Lower lobe of right lung (tissue), 2 donors: ENCODE data around the gene UCN2. TPM values are rescaled to one million over a fixed set of nuclear protein-coding genes. Genes with fewer than 3 reads are reported as not detected.

Source experiments
- ATAC-seq, 2 donors: fragments of 200-7000 bp; cut with Tn5 transposase; one replicate each; pipeline ENCODE4 v1.9.1; 2020 to 2022; ENCODE audit warnings: mild to moderate bottlenecking in 2 of 2, moderate library complexity in 2 of 2
- DNase-seq: peaks from one replicate; pipeline ENCODE4 v3.0.0-alpha.2; 2020
- H3K27ac ChIP-seq: fragments of 200-600 bp; one replicate; pipeline ENCODE4 v1.8.0; 2022
- H3K27me3 ChIP-seq: fragments of 200-600 bp; one replicate; pipeline ENCODE4 v1.8.0; 2022; ENCODE audit warnings: low read depth
- H3K36me3 ChIP-seq: fragments of 200-600 bp; one replicate; pipeline ENCODE4 v1.8.0; 2022; ENCODE audit warnings: mild to moderate bottlenecking
- H3K4me1 ChIP-seq: fragments of 200-600 bp; one replicate; pipeline ENCODE4 v1.8.0; 2022
- H3K4me3 ChIP-seq: fragments of 200-600 bp; one replicate; pipeline ENCODE4 v1.8.0; 2022; ENCODE audit warnings: mild to moderate bottlenecking
- H3K9me3 ChIP-seq: fragments of 200-600 bp; one replicate; pipeline ENCODE4 v1.8.0; 2022
- CTCF ChIP-seq: fragments of 200-600 bp; IDR thresholded peaks from one replicate; pipeline ENCODE4 v1.8.0; 2022; ENCODE audit warnings: antibody characterized with exemption, mild to moderate bottlenecking
- intact Hi-C: fragments of 100-400 bp; cut with DNase I; formaldehyde crosslinking; loops from one replicate; pipeline ENCODE4 v1.11.0; 2022
- total RNA-seq: library from RNA; stranded (reverse); fragmentation: NEBNext Ultra II Directional; extraction: Animal tissue kit (Norgen Biotek cat#: 25700); gene quantifications from one replicate; pipeline ENCODE4 v1.2.1, GENCODE V29; 2021
- donor health status: DM: no; HTN: yes; CAD: no; lungs with severe emphysema.

Gene UCN2
- total RNA-seq, 1 donor from 2014 or later, result 0.32 TPM

DNA sequence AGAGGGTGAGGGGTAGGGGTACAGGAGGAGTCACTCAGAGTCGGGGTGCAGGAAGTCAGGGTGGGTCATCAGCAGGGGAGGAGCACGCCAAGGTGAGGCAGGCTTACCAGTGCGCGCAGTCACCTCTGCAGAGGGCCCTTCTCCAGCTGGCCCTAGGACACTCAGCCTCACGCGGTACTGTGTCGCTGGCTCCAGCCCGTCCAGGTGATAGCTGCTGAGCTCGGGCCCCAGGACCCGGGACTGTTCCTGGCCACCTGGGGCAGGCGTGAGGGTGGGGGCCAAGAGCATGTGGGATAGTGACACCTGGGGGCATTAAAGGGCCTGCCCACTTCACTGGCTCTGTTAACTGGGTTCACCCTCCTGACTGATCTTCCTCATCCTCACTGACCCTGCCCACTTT, 24.1 kb upstream of the UCN2 start:
- intact Hi-C loops, result no loop called here
- no peak overlapping the region for H3K4me3 ChIP-seq
- H3K27ac ChIP-seq, result no peak overlapping the region
- H3K4me1 ChIP-seq, result no peaks in the 10 kb centered on the region
- H3K9me3 ChIP-seq, result no peaks in the 10 kb centered on the region
- TF ChIP-seq CTCF, result no peak
- DNase-seq (no peak), ATAC-seq (no peak)
- no peaks in the 10 kb centered on the region for H3K36me3 ChIP-seq
- peaks cover 5% of the 10 kb centered on the region for H3K27me3 ChIP-seq

GRCh38 chr3:48585411-48585810, 21.8 kb upstream of the UCN2 start:
- Histone ChIP-seq H3K36me3 (no peaks in the 10 kb centered on the region), H3K27ac (no peak overlapping the region), H3K4me3 (no peak overlapping the region), H3K4me1 (no peaks in the 10 kb centered on the region), H3K27me3 (no peaks in the 10 kb centered on the region), H3K9me3 (no peaks in the 10 kb centered on the region)
- DNase-seq (no peak), ATAC-seq (no peak)
- intact Hi-C loops, result no loop called here
- TF ChIP-seq CTCF, result no peak

- TF ChIP-seq CTCF, result no peak
- H3K36me3 ChIP-seq, result no peaks in the 10 kb centered on the region
- ATAC-seq (no peak), DNase-seq (no peak)
- intact Hi-C loops, result no loop called here
- H3K4me1 ChIP-seq, result no peaks in the 10 kb centered on the region
- H3K4me3 ChIP-seq, result no peak overlapping the region
- no peaks in the 10 kb centered on the region for H3K9me3 ChIP-seq
- no peaks in the 10 kb centered on the region for H3K27me3 ChIP-seq
- H3K27ac ChIP-seq, result no peak overlapping the region
Observed at GRCh38 chr3:48584836-48585235, 21.3 kb upstream of the UCN2 start.

GRCh38 chr3:48581621-48582481, 18.3 kb upstream of the UCN2 start:
- no peak overlapping the region for H3K27ac ChIP-seq
- ATAC-seq, result no peak
- H3K36me3 ChIP-seq, result no peaks in the 10 kb centered on the region

GRCh38 chr3:48576647-48577046, 13.1 kb upstream of the UCN2 start:
- H3K9me3 ChIP-seq, result no peaks in the 10 kb centered on the region
- no peak for DNase-seq
- no peak for ATAC-seq
- H3K27me3 ChIP-seq, result no peaks in the 10 kb centered on the region
- H3K4me3 ChIP-seq, result no peak overlapping the region
- H3K36me3 ChIP-seq, result no peaks in the 10 kb centered on the region
- intact Hi-C loops, result no loop called here
- no peak overlapping the region for H3K27ac ChIP-seq
- no peak for TF ChIP-seq CTCF
- H3K4me1 ChIP-seq, result no peaks in the 10 kb centered on the region

More at GRCh38 chr3:48581621-48582481, 18.3 kb upstream of the UCN2 start:
- no peak for TF ChIP-seq CTCF
- no peaks in the 10 kb centered on the region for H3K4me1 ChIP-seq
- DNase-seq, result no peak
- H3K9me3 ChIP-seq, result no peaks in the 10 kb centered on the region
- no peaks in the 10 kb centered on the region for H3K27me3 ChIP-seq
- intact Hi-C loops, result no loop called here
- H3K4me3 ChIP-seq, result no peak overlapping the region
